IMR-90 (cell line): ENCODE measurements around the gene HAGHL. TPM values are rescaled to one million over a fixed set of nuclear protein-coding genes. Genes with fewer than 3 reads are reported as not detected.

Source experiments
- ATAC-seq: fragments of 200-7000 bp; cut with Tn5 transposase; 2 replicates; pipeline ENCODE4 v1.9.1; 2020; ENCODE audit warnings: low read depth, mild to moderate bottlenecking, moderate library complexity
- BruUV-seq: library from RNA; stranded (reverse); fragments of 400-500 nt; replicated peaks from 2 replicates; lab custom pipeline; 2021; lab: Mats Ljungman, UMichigan
- CTCF ChIA-PET: fragments of 300-600 bp; formaldehyde crosslinking; extraction: SDS; loops from one replicate; lab custom pipeline; 2021; ENCODE audit warnings: antibody characterized with exemption; lab: Yijun Ruan, JAX
- POLR2A ChIA-PET: fragments of 300-600 bp; sonication (Branson Sonifier 250); formaldehyde crosslinking; loops from one replicate; lab custom pipeline; 2022; ENCODE audit warnings: antibody characterized with exemption; ENCODE audit not compliant: unreplicated experiment; lab: Charles Lee
- DNase-seq: peaks from one replicate; pipeline ENCODE4 v3.0.0; 2013
- H2AFZ ChIP-seq: replicated peaks from 2 replicates; pipeline ENCODE3; 2013; ENCODE audit warnings: low read length, mild to moderate bottlenecking; ENCODE audit not compliant: poor library complexity
- H2AK5ac ChIP-seq: 2 replicates; pipeline ENCODE4 v1.6.1; 2013; ENCODE audit warnings: low read depth, low read length, inconsistent platforms
- H2AK9ac ChIP-seq: replicated peaks from 2 replicates; pipeline ENCODE3; 2013; ENCODE audit warnings: mild to moderate bottlenecking, low read depth, low read length, moderate library complexity; ENCODE audit not compliant: poor library complexity
- H2BK120ac ChIP-seq: 2 replicates; pipeline ENCODE4 v1.6.1; 2013; ENCODE audit warnings: low read depth, low read length, inconsistent platforms
- H2BK15ac ChIP-seq: 3 replicates; pipeline ENCODE4 v1.6.1; 2013; ENCODE audit warnings: low read depth, low read length, inconsistent platforms
- H2BK20ac ChIP-seq: 2 replicates; pipeline ENCODE4 v1.6.1; 2013; ENCODE audit warnings: low read depth, mild to moderate bottlenecking, inconsistent platforms, low read length, moderate library complexity
- H2BK5ac ChIP-seq: 2 replicates; pipeline ENCODE4 v1.6.1; 2013; ENCODE audit warnings: mild to moderate bottlenecking, low read depth, low read length, inconsistent platforms; ENCODE audit not compliant: poor library complexity, severe bottlenecking
- H3K14ac ChIP-seq: replicated peaks from 2 replicates; pipeline ENCODE4 v1.6.1; 2013; ENCODE audit warnings: low read depth, low read length, inconsistent platforms
- H3K18ac ChIP-seq: 2 replicates; pipeline ENCODE4 v1.6.1; 2013; ENCODE audit warnings: low read depth, low read length, control low read depth
- H3K23ac ChIP-seq: 2 replicates; pipeline ENCODE4 v1.6.1; 2013; ENCODE audit warnings: low read depth, low read length, inconsistent platforms
- H3K27ac ChIP-seq: 2 replicates; pipeline ENCODE4 v1.5.1; 2013; ENCODE audit warnings: mild to moderate bottlenecking, control low read depth, low read length; ENCODE audit not compliant: insufficient read depth
- H3K27me3 ChIP-seq: 2 replicates; pipeline ENCODE4 v1.6.1; 2013; ENCODE audit warnings: low read length; ENCODE audit not compliant: control insufficient read depth, insufficient read depth
- H3K36me3 ChIP-seq: 2 replicates; pipeline ENCODE4 v1.6.1; 2013; ENCODE audit warnings: low read length, mixed read lengths; ENCODE audit not compliant: control insufficient read depth, insufficient read depth
- H3K4ac ChIP-seq: 2 replicates; pipeline ENCODE4 v1.6.1; 2013; ENCODE audit warnings: low read depth, low read length, inconsistent platforms
- H3K4me1 ChIP-seq: 2 replicates; pipeline ENCODE4 v1.6.1; 2013; ENCODE audit warnings: low read length, mixed read lengths; ENCODE audit not compliant: control insufficient read depth, insufficient read depth
- H3K4me2 ChIP-seq: 2 replicates; pipeline ENCODE4 v1.6.1; 2013; ENCODE audit warnings: low read depth, mild to moderate bottlenecking, control low read depth, low read length, moderate library complexity
- H3K4me3 ChIP-seq: 2 replicates; pipeline ENCODE4 v1.5.1; 2013; ENCODE audit warnings: low read depth, mild to moderate bottlenecking, control low read depth, low read length, moderate library complexity; ENCODE audit not compliant: insufficient read depth
- H3K56ac ChIP-seq: 2 replicates; pipeline ENCODE4 v1.6.1; 2013; ENCODE audit warnings: low read length, inconsistent platforms; ENCODE audit not compliant: insufficient read depth; ENCODE audit errors: extremely low read depth
- H3K79me1 ChIP-seq, 2 experiments: 2 replicates each; pipeline ENCODE4 v1.6.1; 2013; ENCODE audit warnings: low read length in 2 of 2, inconsistent platforms in 1 of 2, low read depth in 1 of 2
- H3K9ac ChIP-seq: 2 replicates; pipeline ENCODE4 v1.6.1; 2013; ENCODE audit warnings: low read depth, low read length, control low read depth
- H3K9me1 ChIP-seq: 2 replicates; pipeline ENCODE4 v1.6.1; 2013; ENCODE audit warnings: low read length, inconsistent platforms; ENCODE audit not compliant: insufficient read depth
- H3K9me3 ChIP-seq: 2 replicates; pipeline ENCODE4 v1.6.1; 2013; ENCODE audit warnings: low read length; ENCODE audit not compliant: control insufficient read depth, insufficient read depth
- H4K20me1 ChIP-seq: 2 replicates; pipeline ENCODE4 v1.6.1; 2013; ENCODE audit warnings: low read length, inconsistent platforms; ENCODE audit not compliant: insufficient read depth
- H4K5ac ChIP-seq: 2 replicates; pipeline ENCODE4 v1.6.1; 2013; ENCODE audit warnings: mild to moderate bottlenecking, low read depth, low read length, control low read depth
- H4K8ac ChIP-seq, 2 experiments: 2 replicates each; pipeline ENCODE4 v1.6.1; 2013; ENCODE audit warnings: low read depth in 2 of 2, low read length in 2 of 2, control low read depth in 1 of 2, inconsistent platforms in 1 of 2
- H4K91ac ChIP-seq: 2 replicates; pipeline ENCODE4 v1.6.1; 2013; ENCODE audit warnings: low read depth, low read length, inconsistent platforms; ENCODE audit not compliant: insufficient read depth
- MAFK ChIP-seq: IDR thresholded peaks from 2 replicates; pipeline ENCODE4 v1.6.1; 2012; ENCODE audit warnings: low read depth, low read length, improper control_type of control experiment
- RAD21 ChIP-seq: IDR thresholded peaks from 2 replicates; pipeline ENCODE4 v1.6.1; 2012; ENCODE audit warnings: low read length, improper control_type of control experiment
- WGBS, 2 experiments: methylation state at CpG; one replicate each; pipeline versions ENCODE4 v1.1.5 to v1.1.7; 2013; ENCODE audit warnings: missing lambda C conversion rate in 2 of 2; ENCODE audit not compliant: insufficient read length in 1 of 2; ENCODE audit errors: extremely low coverage in 2 of 2; 5-methylcytosine and 5-hydroxymethylcytosine counted together
- dilution Hi-C: fragments of 300-500 bp; cut with HindIII; formaldehyde crosslinking; loops from one replicate; pipeline ENCODE4 v1.14.3; 2018; ENCODE audit warnings: low sequenced_read_pairs; ENCODE audit not compliant: unreplicated experiment
- in situ Hi-C: fragments of 300-500 bp; cut with MboI; formaldehyde crosslinking; loops from 3 replicates; pipeline ENCODE4 v1.14.3; 2019; ENCODE audit warnings: low sequenced_read_pairs, inconsistent platforms, mixed read lengths
- intact Hi-C: fragments of 100-400 bp; cut with micrococcal nuclease; formaldehyde crosslinking; loops from 2 replicates; pipeline ENCODE4 v1.10.0; 2022
- polyA plus RNA-seq, 3 experiments: library from polyadenylated mRNA; depleted of rRNA; stranded (reverse); fragments of >200 nt; gene quantifications; 2 replicates each; pipeline ENCODE4 v1.2.3, GENCODE V29; 2012; ENCODE audit warnings: low replicate concordance in 1 of 3
- total RNA-seq: library from RNA; depleted of rRNA; stranded (reverse); fragments of >200 nt; gene quantifications from 2 replicates; pipeline ENCODE4 v1.2.3, GENCODE V29; 2012
- TF ChIP-seq, protein P1 (sequence below): fragments of 150-350 bp; IDR thresholded peaks from 2 replicates; pipeline ENCODE4 v1.6.1; 2016; ENCODE audit warnings: low read depth, mild to moderate bottlenecking, low read length, moderate library complexity, borderline replicate concordance

HAGHL gene
- total and polyA plus RNA-seq, 2 of the 4 experiments (the other 2 are of a cell fraction) = 3.0 to 12.5 TPM

DNA sequence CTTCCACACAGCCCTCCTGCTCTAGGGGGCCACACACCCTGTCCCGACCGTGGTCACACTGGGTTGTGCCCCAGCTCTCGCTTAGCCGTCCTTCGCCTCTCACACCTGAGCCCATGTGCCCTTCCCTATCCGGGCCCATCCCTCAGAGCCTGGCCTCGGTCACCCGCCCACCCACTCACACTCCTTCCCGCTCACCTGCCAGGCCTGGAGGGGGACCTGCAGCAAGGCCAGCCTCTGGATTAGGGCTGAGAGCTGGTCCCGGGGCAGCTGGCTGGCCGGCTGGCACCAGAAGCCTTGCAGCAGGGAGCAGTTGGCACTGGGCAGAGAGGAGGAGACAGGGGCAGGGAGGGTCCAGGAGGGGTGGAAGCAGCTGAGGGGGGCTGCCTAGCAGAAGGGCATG, 51.5 kb downstream of the HAGHL start:
- no peaks in the 10 kb centered on the region for H3K36me3 ChIP-seq
- intact Hi-C loops (no loop called here), in situ Hi-C loops (no loop called here), dilution Hi-C loops (no loop called here)
- no peak overlapping the region for H3K14ac ChIP-seq
- POLR2A ChIA-PET = no interaction called here
- no peak overlapping the region for H2BK5ac ChIP-seq
- TF ChIP-seq, protein P1, sequence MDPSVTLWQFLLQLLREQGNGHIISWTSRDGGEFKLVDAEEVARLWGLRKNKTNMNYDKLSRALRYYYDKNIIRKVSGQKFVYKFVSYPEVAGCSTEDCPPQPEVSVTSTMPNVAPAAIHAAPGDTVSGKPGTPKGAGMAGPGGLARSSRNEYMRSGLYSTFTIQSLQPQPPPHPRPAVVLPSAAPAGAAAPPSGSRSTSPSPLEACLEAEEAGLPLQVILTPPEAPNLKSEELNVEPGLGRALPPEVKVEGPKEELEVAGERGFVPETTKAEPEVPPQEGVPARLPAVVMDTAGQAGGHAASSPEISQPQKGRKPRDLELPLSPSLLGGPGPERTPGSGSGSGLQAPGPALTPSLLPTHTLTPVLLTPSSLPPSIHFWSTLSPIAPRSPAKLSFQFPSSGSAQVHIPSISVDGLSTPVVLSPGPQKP = no peak
- no peak for TF ChIP-seq MAFK
- no peak for TF ChIP-seq RAD21
- H2BK120ac ChIP-seq = no peak overlapping the region
- no peak for ATAC-seq
- no peak for DNase-seq
- peaks cover 9% of the 10 kb centered on the region; the same call in 1 of the 2 replicates for H3K27me3 ChIP-seq
- no peak overlapping the region for H3K23ac ChIP-seq
- H3K4me2 ChIP-seq = no peak overlapping the region
- H3K9me1 ChIP-seq = no peaks in the 10 kb centered on the region
- no peak overlapping the region for H4K91ac ChIP-seq
- no peak overlapping the region for H3K56ac ChIP-seq
- no peak overlapping the region for H3K4me3 ChIP-seq
- no peaks in the 10 kb centered on the region for H3K9me3 ChIP-seq
- no peak overlapping the region for H2BK20ac ChIP-seq
- H2AK5ac ChIP-seq = no peak overlapping the region
- no peak overlapping the region for H3K9ac ChIP-seq
- H4K5ac ChIP-seq = no peak overlapping the region
- no peak overlapping the region for H2AFZ ChIP-seq
- no peaks in the 10 kb centered on the region for H3K79me1 ChIP-seq
- H3K4ac ChIP-seq = no peak overlapping the region
- no peaks in the 10 kb centered on the region for H4K20me1 ChIP-seq
- H3K27ac ChIP-seq = no peak overlapping the region
- H3K18ac ChIP-seq = no peak overlapping the region
- no TSS peak for BruUV-seq
- H2AK9ac ChIP-seq = no peak overlapping the region
- CTCF ChIA-PET = no interaction called here
- no peak overlapping the region for H2BK15ac ChIP-seq
- 100% methylated on average over 3 of the region's 11 CpGs; no CpG with 5 or more reads in 1 of the 2 experiments for WGBS, 2 experiments
- H4K8ac ChIP-seq = no peak overlapping the region
- H3K4me1 ChIP-seq = peaks cover 1% of the 10 kb centered on the region; the same call in 1 of the 2 replicates
